Measurements from ENCODE around the gene CPLANE2.

CPLANE2 gene

GRCh38 chr1:16244650-16245285 lies 7.8 kb upstream of the CPLANE2 start:
- no peak for TF ChIP-seq CTCF (IDR thresholded peaks at IDR 0.05; ENCODE audit: low read length, missing control alignments)
- no peak for DNase-seq (ENCODE audit: low read depth)
- no peak overlapping the region for H3K4me3 ChIP-seq (replicated peaks; ENCODE audit: low read depth, low read length)

- peak; percentile 89 for DNase-seq (ENCODE audit: low read depth)
- H3K4me3 ChIP-seq (replicated peaks; ENCODE audit: low read depth, low read length), result no peak overlapping the region
- peak; percentile 86 for TF ChIP-seq CTCF (IDR thresholded peaks at IDR 0.05; ENCODE audit: low read length, missing control alignments)
Measured at GRCh38 chr1:16243936-16244649, 7.1 kb upstream of the CPLANE2 start.

GRCh38 chr1:16243215-16243610 lies 6.2 kb upstream of the CPLANE2 start:
- DNase-seq (ENCODE audit: low read depth), result no peak
- no peak overlapping the region for H3K4me3 ChIP-seq (replicated peaks; ENCODE audit: low read depth, low read length)
- TF ChIP-seq CTCF (IDR thresholded peaks at IDR 0.05; ENCODE audit: low read length, missing control alignments), result no peak

GRCh38 chr1:16242556-16243214 lies 5.7 kb upstream of the CPLANE2 start:
- no peak for DNase-seq (ENCODE audit: low read depth)
- no peak for TF ChIP-seq CTCF (IDR thresholded peaks at IDR 0.05; ENCODE audit: low read length, missing control alignments)
- H3K4me3 ChIP-seq (replicated peaks; ENCODE audit: low read depth, low read length), result no peak overlapping the region

GRCh38 chr1:16241221-16241708 lies 4.3 kb upstream of the CPLANE2 start:
- H3K4me3 ChIP-seq (replicated peaks; ENCODE audit: low read depth, low read length), result no peak overlapping the region
- TF ChIP-seq CTCF (IDR thresholded peaks at IDR 0.05; ENCODE audit: low read length, missing control alignments), result no peak
- DNase-seq (ENCODE audit: low read depth), result no peak

GRCh38 chr1:16239972-16240491 lies 3.0 kb upstream of the CPLANE2 start:
- no peak overlapping the region for H3K4me3 ChIP-seq (replicated peaks; ENCODE audit: low read depth, low read length)
- DNase-seq (ENCODE audit: low read depth), result no peak
- TF ChIP-seq CTCF (IDR thresholded peaks at IDR 0.05; ENCODE audit: low read length, missing control alignments), result no peak
